ENCODE results near the gene PAPPA2.

The PAPPA2 gene

GRCh38 chr1:176894450-176894849 lies 431.5 kb downstream of the PAPPA2 start:
- TF ChIP-seq GATA1 (IDR thresholded peaks at IDR 0.05; ENCODE audit: low read depth, low read length) (no peak), POLR2A (IDR thresholded peaks at IDR 0.05; ENCODE audit: low read length) (no peak)
- no peak for DNase-seq
